GM10847 (cell line): ENCODE results near the gene HLA-DMA.

Source experiments
- POLR2A ChIP-seq: IDR thresholded peaks from 2 replicates; pipeline ENCODE4 v1.6.1; 2011; ENCODE audit not compliant: insufficient read length; ENCODE audit errors: extremely low read depth

The HLA-DMA gene

GRCh38 chr6:32952817-32953739 is at the start of gene HLA-DMA:
HLA-DMA (minus strand) TSS chr6:32953097; CDS start chr6:32953036, 61 bp downstream.
- TF ChIP-seq POLR2A, result peak; percentile 80

GRCh38 chr6:33001685-33002084 is 48.8 kb upstream of the HLA-DMA start:
- TF ChIP-seq POLR2A, result no peak

- TF ChIP-seq POLR2A, result no peak
Observed at GRCh38 chr6:33000055-33000454, 47.2 kb upstream of the HLA-DMA start.

GRCh38 chr6:32995448-32995847 is 42.6 kb upstream of the HLA-DMA start:
- no peak for TF ChIP-seq POLR2A

GRCh38 chr6:32993363-32993973 is 40.6 kb upstream of the HLA-DMA start:
- TF ChIP-seq POLR2A, result no peak

GRCh38 chr6:32991972-32992371 is 39.1 kb upstream of the HLA-DMA start:
- no peak for TF ChIP-seq POLR2A

GRCh38 chr6:32989368-32989767 is 36.5 kb upstream of the HLA-DMA start:
- TF ChIP-seq POLR2A, result no peak

- TF ChIP-seq POLR2A, result no peak
Observed at GRCh38 chr6:32984622-32985389, 31.9 kb upstream of the HLA-DMA start.

- TF ChIP-seq POLR2A, result no peak
Observed at GRCh38 chr6:32983964-32984621, 31.2 kb upstream of the HLA-DMA start.

- no peak for TF ChIP-seq POLR2A
Observed at GRCh38 chr6:32983493-32983848, 30.6 kb upstream of the HLA-DMA start.

- TF ChIP-seq POLR2A, result no peak
Observed at GRCh38 chr6:32982702-32983492, 30.0 kb upstream of the HLA-DMA start.

GRCh38 chr6:32982084-32982701 is 29.3 kb upstream of the HLA-DMA start:
- no peak for TF ChIP-seq POLR2A

- no peak for TF ChIP-seq POLR2A
Observed at GRCh38 chr6:32980488-32981038, 27.7 kb upstream of the HLA-DMA start.
